Transverse colon (tissue), 3 donors: ENCODE measurements around the gene C1QTNF12.

Experiments used
- EP300 ChIP-seq: sonication (generic); formaldehyde crosslinking; IDR thresholded peaks from one replicate; pipeline ENCODE4 v1.6.1; 2017; ENCODE audit warnings: antibody characterized with exemption, low read depth
- TF ChIP-seq, protein P1 (sequence below), 5 experiments: fragments of 200-600 bp in 3 of 5; fragments of 450-650 bp in 2 of 5; sonication (generic) in 3 of 5; IDR thresholded peaks; 1 replicate in 2 of 5; 2 replicates in 3 of 5; pipeline ENCODE4 v1.5.1; 2016 to 2017; ENCODE audit warnings: antibody characterized with exemption in 5 of 5, inconsistent platforms in 3 of 5, mild to moderate bottlenecking in 2 of 5, moderate library complexity in 1 of 5

DNA sequence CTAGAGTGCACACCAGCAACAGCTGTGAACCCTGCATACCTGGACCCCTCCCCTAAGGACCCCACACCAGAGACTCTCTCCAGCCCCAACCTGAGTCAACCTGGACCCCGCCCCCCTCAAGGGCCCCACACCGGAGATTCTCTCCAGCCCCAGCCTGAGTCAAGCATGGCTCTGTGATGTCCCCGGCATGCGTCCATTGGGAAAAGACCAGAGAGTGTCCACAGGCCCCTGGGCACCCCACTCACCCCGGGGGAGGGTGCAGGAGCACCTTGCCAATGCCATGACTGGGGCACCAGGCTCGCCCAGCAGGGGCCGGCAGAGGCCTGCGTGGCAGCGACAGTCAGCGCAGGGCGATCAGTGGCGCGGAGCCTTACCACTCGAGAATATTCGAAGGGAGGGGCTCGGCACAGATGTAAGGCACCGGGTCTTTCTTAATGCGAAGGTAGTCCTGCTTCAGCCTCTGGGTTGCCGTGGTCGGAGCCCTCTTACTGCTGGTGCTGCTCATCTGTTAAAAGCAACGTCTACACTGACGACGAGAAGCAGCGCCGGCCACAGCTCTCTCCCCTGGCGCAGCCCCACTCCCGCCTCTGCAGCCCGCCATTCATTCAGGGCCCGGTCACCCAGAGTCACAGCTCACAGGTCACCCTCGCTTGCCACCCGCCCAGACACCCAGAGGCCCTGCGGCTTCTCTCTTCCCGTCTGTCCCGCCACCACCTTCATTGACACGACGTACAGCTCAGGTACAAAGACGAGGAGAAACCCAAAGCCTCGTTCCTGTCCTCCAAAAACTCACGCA lies 21.2 kb upstream of the C1QTNF12 start:
- TF ChIP-seq, protein P1, sequence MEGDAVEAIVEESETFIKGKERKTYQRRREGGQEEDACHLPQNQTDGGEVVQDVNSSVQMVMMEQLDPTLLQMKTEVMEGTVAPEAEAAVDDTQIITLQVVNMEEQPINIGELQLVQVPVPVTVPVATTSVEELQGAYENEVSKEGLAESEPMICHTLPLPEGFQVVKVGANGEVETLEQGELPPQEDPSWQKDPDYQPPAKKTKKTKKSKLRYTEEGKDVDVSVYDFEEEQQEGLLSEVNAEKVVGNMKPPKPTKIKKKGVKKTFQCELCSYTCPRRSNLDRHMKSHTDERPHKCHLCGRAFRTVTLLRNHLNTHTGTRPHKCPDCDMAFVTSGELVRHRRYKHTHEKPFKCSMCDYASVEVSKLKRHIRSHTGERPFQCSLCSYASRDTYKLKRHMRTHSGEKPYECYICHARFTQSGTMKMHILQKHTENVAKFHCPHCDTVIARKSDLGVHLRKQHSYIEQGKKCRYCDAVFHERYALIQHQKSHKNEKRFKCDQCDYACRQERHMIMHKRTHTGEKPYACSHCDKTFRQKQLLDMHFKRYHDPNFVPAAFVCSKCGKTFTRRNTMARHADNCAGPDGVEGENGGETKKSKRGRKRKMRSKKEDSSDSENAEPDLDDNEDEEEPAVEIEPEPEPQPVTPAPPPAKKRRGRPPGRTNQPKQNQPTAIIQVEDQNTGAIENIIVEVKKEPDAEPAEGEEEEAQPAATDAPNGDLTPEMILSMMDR (IDR thresholded peaks at IDR 0.05): no peak
- no peak for TF ChIP-seq EP300
